A549 (cell line): ENCODE measurements around the gene BFSP1. TPM values are rescaled to one million over a fixed set of nuclear protein-coding genes. Genes with fewer than 3 reads are reported as not detected.
A peak's percentile ranks its signal among the peaks of the same experiment; 100 is the strongest.

Experiments
- ATAC-seq, 2 experiments: fragments of 200-7000 bp in 1 of 2; fragments of >200 bp in 1 of 2; cut with Nextera tagmentation in 1 of 2; cut with Tn5 transposase in 1 of 2; 3 replicates each; pipeline versions ENCODE4 v1.8.0 to v1.9.1; 2018 to 2020; ENCODE audit warnings: mild to moderate bottlenecking in 1 of 2, moderate library complexity in 1 of 2
- CTCF ChIA-PET: fragments of 300-600 bp; sonication (Branson Sonifier 250); formaldehyde crosslinking; extraction: SDS; loops from one replicate; lab custom pipeline; 2021; ENCODE audit warnings: antibody characterized with exemption, inconsistent platforms; lab: Yijun Ruan, JAX
- POLR2A ChIA-PET: fragments of 350-600 bp; formaldehyde crosslinking; extraction: SDS; loops from one replicate; lab custom pipeline; 2021; ENCODE audit warnings: antibody characterized with exemption, inconsistent platforms; lab: Yijun Ruan, JAX
- DNase-seq, 2 experiments: peaks; one replicate each; pipeline versions ENCODE4 v3.0.0 to v3.0.0-alpha.2; 2011 to 2016; ENCODE audit warnings: low read depth in 1 of 2, low spot score in 1 of 2
- FAIRE-seq: peaks from 2 replicates; lab custom pipeline; 2011; peaks lifted over from hg19 to GRCh38; lab: Jason Lieb, UNC
- H3K27ac ChIP-seq, 2 experiments: fragments of >200 bp; sonication (Bioruptor Twin); formaldehyde crosslinking; 3 replicates each; pipeline ENCODE4 v1.5.1; 2016 to 2017
- H3K4me1 ChIP-seq: fragments of >200 bp; sonication (Bioruptor Twin); formaldehyde crosslinking; 3 replicates; pipeline ENCODE4 v1.6.1; 2016
- H3K4me2 ChIP-seq: fragments of >200 bp; sonication (Bioruptor Twin); formaldehyde crosslinking; 3 replicates; pipeline ENCODE4 v1.6.1; 2016
- H3K4me3 ChIP-seq: fragments of >200 bp; sonication (Bioruptor Twin); formaldehyde crosslinking; 3 replicates; pipeline ENCODE4 v1.5.1; 2016
- H3K9me3 ChIP-seq: fragments of >200 bp; sonication (Bioruptor Twin); formaldehyde crosslinking; 3 replicates; pipeline ENCODE4 v1.6.1; 2016
- CBX8 ChIP-seq: fragments of 200-600 bp; sonication (generic); IDR thresholded peaks from 2 replicates; pipeline ENCODE4 v1.6.1; 2016
- CEBPB ChIP-seq, 2 experiments: fragments of >200 bp in 1 of 2; sonication (Bioruptor Twin) in 1 of 2; formaldehyde crosslinking in 1 of 2; IDR thresholded peaks; 2 replicates each; pipeline ENCODE4 v1.6.1; 2012 to 2016
- E2F6 ChIP-seq: IDR thresholded peaks from 2 replicates; pipeline ENCODE4 v1.6.1; 2012; ENCODE audit warnings: low read depth, borderline replicate concordance
- EHF ChIP-seq: fragments of 250-450 bp; sonication (Bioruptor Pico); IDR thresholded peaks from 2 replicates; pipeline ENCODE4 v1.5.0; 2020; ENCODE audit warnings: mild to moderate bottlenecking
- ESRRA ChIP-seq: fragments of 150-350 bp; IDR thresholded peaks from 2 replicates; pipeline ENCODE4 v1.6.1; 2014; ENCODE audit warnings: mild to moderate bottlenecking, low read length, borderline replicate concordance
- FOSB ChIP-seq: fragments of 250-450 bp; sonication (Bioruptor Pico); IDR thresholded peaks from 2 replicates; pipeline ENCODE4 v1.5.0; 2020; ENCODE audit warnings: mild to moderate bottlenecking, moderate library complexity
- JUN ChIP-seq, 2 experiments: fragments of >200 bp; sonication (Bioruptor Twin); formaldehyde crosslinking; IDR thresholded peaks; 2 replicates in 1 of 2; 3 replicates in 1 of 2; pipeline ENCODE4 v1.6.1; 2016 to 2017
- JUNB ChIP-seq: fragments of >200 bp; sonication (Bioruptor Twin); formaldehyde crosslinking; IDR thresholded peaks from 2 replicates; pipeline ENCODE4 v1.6.1; 2016
- KDM5A ChIP-seq: fragments of 200-600 bp; sonication (generic); IDR thresholded peaks from 2 replicates; pipeline ENCODE4 v1.6.1; 2016; ENCODE audit warnings: antibody characterized with exemption, mild to moderate bottlenecking
- MAFK ChIP-seq: fragments of 450-650 bp; IDR thresholded peaks from 2 replicates; pipeline ENCODE4 v1.6.1; 2014; ENCODE audit not compliant: partially characterized antibody
- MYC ChIP-seq: IDR thresholded peaks from 2 replicates; pipeline ENCODE4 v1.6.1; 2012; ENCODE audit warnings: mild to moderate bottlenecking, inconsistent platforms, low read length, improper control_type of control experiment, borderline replicate concordance
- NFE2L2 ChIP-seq: fragments of 150-350 bp; conservative IDR thresholded peaks from 2 replicates; pipeline ENCODE4 v1.6.1; 2014; ENCODE audit warnings: low read length
- POLR2A ChIP-seq: IDR thresholded peaks from 2 replicates; pipeline ENCODE4 v1.6.1; 2012; ENCODE audit warnings: mild to moderate bottlenecking, low read length
- RARB ChIP-seq: fragments of 250-450 bp; sonication (Bioruptor Pico); IDR thresholded peaks from 2 replicates; pipeline ENCODE4 v1.8.0; 2021; ENCODE audit warnings: mild to moderate bottlenecking, moderate library complexity
- SMC3 ChIP-seq: fragments of >200 bp; sonication (Bioruptor Twin); formaldehyde crosslinking; IDR thresholded peaks from 3 replicates; pipeline ENCODE4 v1.6.1; 2018; ENCODE audit warnings: inconsistent platforms
- TFCP2L1 ChIP-seq: fragments of 250-450 bp; sonication (Bioruptor Pico); IDR thresholded peaks from 2 replicates; pipeline ENCODE4 v1.5.0; 2021; ENCODE audit warnings: mild to moderate bottlenecking
- USF2 ChIP-seq: fragments of 450-650 bp; IDR thresholded peaks from 2 replicates; pipeline ENCODE4 v1.6.1; 2014; ENCODE audit warnings: antibody characterized with exemption
- ZC3H11A ChIP-seq: fragments of 450-650 bp; IDR thresholded peaks from 2 replicates; pipeline ENCODE4 v1.6.1; 2014; ENCODE audit warnings: antibody characterized with exemption, mild to moderate bottlenecking
- ZSCAN20 ChIP-seq: fragments of 250-450 bp; sonication (Bioruptor Pico); IDR thresholded peaks from 2 replicates; pipeline ENCODE4 v1.8.0; 2022; ENCODE audit warnings: mild to moderate bottlenecking, moderate library complexity
- WGBS: methylation state at CpG from one replicate; pipeline ENCODE4 v1.1.6; 2017; ENCODE audit errors: missing lambda C conversion rate; 5-methylcytosine and 5-hydroxymethylcytosine counted together
- polyA plus RNA-seq, 4 experiments: library from polyadenylated mRNA; depleted of rRNA in 3 of 4; stranded (reverse); fragments of >200 nt; fragmentation: RNase III in 1 of 4; extraction: RNeasy Plus Mini Kit Qiagen cat#74134 plus additional on column Dnase treatment in 1 of 4; gene quantifications; 2 replicates in 3 of 4; 3 replicates in 1 of 4; pipeline ENCODE4 v1.2.3, GENCODE V29; 2011 to 2017
- TF ChIP-seq, protein P1 (sequence below): IDR thresholded peaks from 2 replicates; pipeline ENCODE4 v1.6.1; 2012
- TF ChIP-seq, protein P2 (sequence below): fragments of 200-600 bp; sonication (generic); IDR thresholded peaks from 2 replicates; pipeline ENCODE4 v1.6.1; 2016; ENCODE audit warnings: antibody characterized with exemption, mild to moderate bottlenecking, moderate library complexity

The BFSP1 gene
- polyA plus RNA-seq, 2 of the 4 experiments (the other 2 are of a cell fraction): 7.2 to 8.3 TPM

- POLR2A ChIA-PET: interaction anchor here (1.0 to 1.1 kb wide), 2 partner anchors 23 to 37 kb away, joined by 3 to 6 read pairs; partner anchors contain the start of gene DSTN
- peak overlapping the region; percentile 11 for H3K4me2 ChIP-seq
Observed at GRCh38 chr20:17533396-17533795, 2.2 kb upstream of the BFSP1 start.

DNA sequence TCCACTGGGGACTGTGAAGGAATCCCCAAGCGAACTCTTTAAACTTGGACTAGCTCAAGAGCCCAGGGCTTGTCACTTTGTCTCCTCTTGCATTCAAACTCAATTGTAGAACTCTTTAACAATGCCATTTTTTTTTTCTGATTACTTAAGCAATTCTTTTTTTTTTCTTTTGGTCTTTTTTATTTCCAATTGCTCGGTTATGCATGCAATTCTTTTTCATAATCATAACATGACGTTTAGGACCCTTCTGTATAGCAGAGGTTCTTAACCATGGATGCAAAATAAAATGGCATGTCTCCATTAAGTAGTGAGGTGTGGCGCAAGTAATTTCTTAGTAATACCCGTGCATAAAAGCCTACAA lies 466 bp upstream of the BFSP1 start:
- DNase-seq: no peak
- Histone ChIP-seq H3K4me2 (peak overlapping the region; percentile 78), H3K27ac (peak overlapping the region; percentile 86 to 95), H3K9me3 (no peaks in the 10 kb centered on the region), H3K4me1 (peaks cover 23% of the 10 kb centered on the region), H3K4me3 (peak overlapping the region; percentile 55)
- TF ChIP-seq KDM5A (no peak), CBX8 (no peak), MAFK (peak; percentile 56), ESRRA (no peak), MYC (0 out of 2 replicates have a peak, but pooled peaks have one; percentile 6), TFCP2L1 (no peak)
- no peak for ATAC-seq
- WGBS: 46% methylated on average over 5 of the region's 5 CpGs
- ChIA-PET CTCF (interaction anchor here (0.6 to 21.9 kb wide), 10 partner anchors 10 to 439 kb away, joined by 3 to 501 read pairs (median 10); no protein-coding TSS in a partner anchor), POLR2A (interaction anchor here (0.7 to 2.2 kb wide), 8 partner anchors 8 to 151 kb away, joined by 3 to 14 read pairs (median 4); partner anchors contain the start of genes DSTN and RRBP1)
- FAIRE-seq: no peak

More at GRCh38 chr20:17533396-17533795, 2.2 kb upstream of the BFSP1 start:
- peak; percentile 43 for FAIRE-seq
- peak; percentile 85 to 88 for DNase-seq
- TF ChIP-seq SMC3: no peak
- no peak for TF ChIP-seq FOSB
- 0 out of 2 replicates have a peak, but pooled peaks have one; percentile 23 for TF ChIP-seq POLR2A
- TF ChIP-seq JUN (IDR thresholded peaks at IDR 0.05): no peak
- no peak for TF ChIP-seq EHF (CRISPR knock-in tag)
- TF ChIP-seq JUNB: no peak
- TF ChIP-seq ZC3H11A: no peak
- TF ChIP-seq, protein P1, sequence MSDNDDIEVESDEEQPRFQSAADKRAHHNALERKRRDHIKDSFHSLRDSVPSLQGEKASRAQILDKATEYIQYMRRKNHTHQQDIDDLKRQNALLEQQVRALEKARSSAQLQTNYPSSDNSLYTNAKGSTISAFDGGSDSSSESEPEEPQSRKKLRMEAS: 0 out of 2 replicates have a peak, but pooled peaks have one; percentile 25
- TF ChIP-seq USF2: peak; percentile 89
- peak in 1 of 2 experiments; percentile 55; a peak in 1 of 4 replicates for TF ChIP-seq CEBPB (IDR thresholded peaks at IDR 0.05)
- peak; percentile 44; the same call in 1 of the 2 replicates for TF ChIP-seq E2F6
- 10% methylated on average over 1 of the region's 1 CpG for WGBS
- CTCF ChIA-PET: interaction anchor here (0.8 to 21.9 kb wide), 7 partner anchors 28 to 149 kb away, joined by 3 to 501 read pairs (median 10); partner anchors contain the start of genes DSTN and RRBP1
- H3K27ac ChIP-seq: peak overlapping the region in 1 of 2 experiments; percentile 55; a peak in 3 of 6 replicates
- no peak overlapping the region for H3K4me3 ChIP-seq
- ATAC-seq: peak in 1 of 2 experiments; percentile 51; a peak in 3 of 6 replicates
- H3K4me1 ChIP-seq: peaks cover 38% of the 10 kb centered on the region
- H3K9me3 ChIP-seq: no peaks in the 10 kb centered on the region

GRCh38 chr20:17530153-17530552 lies 1.0 kb downstream of the BFSP1 start:
- H3K4me1 ChIP-seq: peaks cover 21% of the 10 kb centered on the region
- peak overlapping the region; percentile 78 for H3K4me2 ChIP-seq
- ChIA-PET CTCF (interaction anchor here (1.0 to 21.9 kb wide), 12 partner anchors 9 to 152 kb away, joined by 3 to 501 read pairs (median 5); partner anchors contain the start of gene RRBP1), POLR2A (interaction anchor here (0.9 to 2.2 kb wide), 6 partner anchors 17 to 758 kb away, joined by 3 to 14 read pairs (median 4); partner anchors contain the start of genes DSTN, RRBP1 and ZNF133)
- H3K9me3 ChIP-seq: no peaks in the 10 kb centered on the region
- no peak for DNase-seq
- TF ChIP-seq NFE2L2: no peak
- WGBS: 87% methylated on average over 7 of the region's 7 CpGs
- H3K27ac ChIP-seq: peak overlapping the region in 1 of 2 experiments; percentile 95; a peak in 2 of 6 replicates
- no peak for FAIRE-seq
- no peak overlapping the region; the same call in 2 of the 3 replicates for H3K4me3 ChIP-seq
- ATAC-seq: no peak

- no peak for FAIRE-seq
- Histone ChIP-seq H3K27ac (no peak overlapping the region), H3K4me1 (peaks cover 21% of the 10 kb centered on the region), H3K9me3 (no peaks in the 10 kb centered on the region), H3K4me2 (no peak overlapping the region), H3K4me3 (no peak overlapping the region)
- no peak for DNase-seq
- TF ChIP-seq KDM5A: no peak
- no peak for TF ChIP-seq ZC3H11A
- no peak for TF ChIP-seq ZSCAN20 (CRISPR knock-in tag)
- no peak for TF ChIP-seq RARB (CRISPR knock-in tag)
- TF ChIP-seq, protein P2, sequence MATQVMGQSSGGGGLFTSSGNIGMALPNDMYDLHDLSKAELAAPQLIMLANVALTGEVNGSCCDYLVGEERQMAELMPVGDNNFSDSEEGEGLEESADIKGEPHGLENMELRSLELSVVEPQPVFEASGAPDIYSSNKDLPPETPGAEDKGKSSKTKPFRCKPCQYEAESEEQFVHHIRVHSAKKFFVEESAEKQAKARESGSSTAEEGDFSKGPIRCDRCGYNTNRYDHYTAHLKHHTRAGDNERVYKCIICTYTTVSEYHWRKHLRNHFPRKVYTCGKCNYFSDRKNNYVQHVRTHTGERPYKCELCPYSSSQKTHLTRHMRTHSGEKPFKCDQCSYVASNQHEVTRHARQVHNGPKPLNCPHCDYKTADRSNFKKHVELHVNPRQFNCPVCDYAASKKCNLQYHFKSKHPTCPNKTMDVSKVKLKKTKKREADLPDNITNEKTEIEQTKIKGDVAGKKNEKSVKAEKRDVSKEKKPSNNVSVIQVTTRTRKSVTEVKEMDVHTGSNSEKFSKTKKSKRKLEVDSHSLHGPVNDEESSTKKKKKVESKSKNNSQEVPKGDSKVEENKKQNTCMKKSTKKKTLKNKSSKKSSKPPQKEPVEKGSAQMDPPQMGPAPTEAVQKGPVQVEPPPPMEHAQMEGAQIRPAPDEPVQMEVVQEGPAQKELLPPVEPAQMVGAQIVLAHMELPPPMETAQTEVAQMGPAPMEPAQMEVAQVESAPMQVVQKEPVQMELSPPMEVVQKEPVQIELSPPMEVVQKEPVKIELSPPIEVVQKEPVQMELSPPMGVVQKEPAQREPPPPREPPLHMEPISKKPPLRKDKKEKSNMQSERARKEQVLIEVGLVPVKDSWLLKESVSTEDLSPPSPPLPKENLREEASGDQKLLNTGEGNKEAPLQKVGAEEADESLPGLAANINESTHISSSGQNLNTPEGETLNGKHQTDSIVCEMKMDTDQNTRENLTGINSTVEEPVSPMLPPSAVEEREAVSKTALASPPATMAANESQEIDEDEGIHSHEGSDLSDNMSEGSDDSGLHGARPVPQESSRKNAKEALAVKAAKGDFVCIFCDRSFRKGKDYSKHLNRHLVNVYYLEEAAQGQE: no peak
- CTCF ChIA-PET: interaction anchor here (0.7 to 21.9 kb wide), 8 partner anchors 10 to 967 kb away, joined by 3 to 501 read pairs (median 10); partner anchors contain the start of gene RBBP9
- ATAC-seq: no peak
- POLR2A ChIA-PET: no interaction called here
Observed at GRCh38 chr20:17529586-17529985, 1.6 kb downstream of the BFSP1 start.
